OCI-M2 (cell line): ENCODE results near the gene CACNG7.
"Not testable (repeated sequence)": the region's sequence is repeated elsewhere in the genome, so short reads cannot be mapped to it uniquely, and the experiment has no call there.

Experiments
- DNase-seq: peaks from one replicate; lab custom pipeline; 2025; ENCODE audit not compliant: unreplicated experiment; lab: John Stamatoyannopoulos, UW

The CACNG7 gene

GRCh38 chr19:53908935-53909415, at the start of gene CACNG7:
TSS of gene CACNG7 (plus strand) at chr19:53909278. CDS start at chr19:53912832, 3,554 bp downstream.
- DNase-seq: no peak

GRCh38 chr19:53864308-53864836, 44.7 kb upstream of the CACNG7 start:
- no peak for DNase-seq

- DNase-seq: no peak
Observed at GRCh38 chr19:53865523-53865917, 43.6 kb upstream of the CACNG7 start.

- no peak for DNase-seq
Observed at GRCh38 chr19:53865918-53866864, 42.9 kb upstream of the CACNG7 start.

GRCh38 chr19:53866865-53867224, 42.2 kb upstream of the CACNG7 start:
- no peak for DNase-seq

GRCh38 chr19:53867225-53868090, 41.6 kb upstream of the CACNG7 start, which contains the start of gene MYADM:
TSS of gene MYADM (plus strand) at chr19:53867883. CDS start at chr19:53873530, 5,647 bp downstream.
- DNase-seq: peak; percentile 87

GRCh38 chr19:53868091-53868891, 40.8 kb upstream of the CACNG7 start:
- DNase-seq: no peak

- peak; percentile 90 for DNase-seq
Observed at GRCh38 chr19:53868892-53869804, 39.9 kb upstream of the CACNG7 start.

- not testable (repeated sequence) for DNase-seq
Observed at GRCh38 chr19:53869805-53870484, 39.1 kb upstream of the CACNG7 start.

- peak; percentile 38 for DNase-seq
Observed at GRCh38 chr19:53870485-53870844, 38.6 kb upstream of the CACNG7 start.

GRCh38 chr19:53871454-53871853, 37.6 kb upstream of the CACNG7 start:
- no peak for DNase-seq

GRCh38 chr19:53872762-53873161, 36.3 kb upstream of the CACNG7 start:
- DNase-seq: no peak

GRCh38 chr19:53873773-53874605, 35.1 kb upstream of the CACNG7 start:
- no peak for DNase-seq

- DNase-seq: no peak
Observed at GRCh38 chr19:53874606-53874990, 34.5 kb upstream of the CACNG7 start.

GRCh38 chr19:53875602-53876325, 33.3 kb upstream of the CACNG7 start:
- no peak for DNase-seq

- DNase-seq: no peak
Observed at GRCh38 chr19:53876651-53877224, 32.3 kb upstream of the CACNG7 start.

GRCh38 chr19:53877361-53877766, 31.7 kb upstream of the CACNG7 start:
- no peak for DNase-seq
